ENCODE data around the gene INVS. TPM values are rescaled to one million over a fixed set of nuclear protein-coding genes. Genes with fewer than 3 reads are reported as not detected.

Gene INVS
- total and polyA plus RNA-seq, 2 of the 13 experiments (the other 11 are each of a cell fraction or from before 2014, with no cell fraction given), result 11.3 to 16.3 TPM

DNA sequence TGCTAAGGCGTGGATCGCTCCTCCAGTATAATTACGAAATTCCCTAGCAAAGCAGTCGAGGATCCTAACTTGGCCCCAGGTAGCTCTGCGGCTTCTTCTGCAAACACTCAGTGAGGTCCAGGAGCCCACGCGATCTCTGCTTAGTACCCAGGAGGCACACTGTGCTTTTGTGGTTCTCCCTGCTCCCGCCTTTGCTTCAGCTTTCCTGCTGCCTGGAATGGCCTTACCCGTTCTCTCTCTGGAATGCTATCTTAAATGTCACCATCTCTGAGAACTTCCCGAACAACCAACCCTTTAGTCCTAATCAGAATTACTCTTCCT, 639 bp downstream of the INVS start (continued):
- TF ChIP-seq, protein P1, sequence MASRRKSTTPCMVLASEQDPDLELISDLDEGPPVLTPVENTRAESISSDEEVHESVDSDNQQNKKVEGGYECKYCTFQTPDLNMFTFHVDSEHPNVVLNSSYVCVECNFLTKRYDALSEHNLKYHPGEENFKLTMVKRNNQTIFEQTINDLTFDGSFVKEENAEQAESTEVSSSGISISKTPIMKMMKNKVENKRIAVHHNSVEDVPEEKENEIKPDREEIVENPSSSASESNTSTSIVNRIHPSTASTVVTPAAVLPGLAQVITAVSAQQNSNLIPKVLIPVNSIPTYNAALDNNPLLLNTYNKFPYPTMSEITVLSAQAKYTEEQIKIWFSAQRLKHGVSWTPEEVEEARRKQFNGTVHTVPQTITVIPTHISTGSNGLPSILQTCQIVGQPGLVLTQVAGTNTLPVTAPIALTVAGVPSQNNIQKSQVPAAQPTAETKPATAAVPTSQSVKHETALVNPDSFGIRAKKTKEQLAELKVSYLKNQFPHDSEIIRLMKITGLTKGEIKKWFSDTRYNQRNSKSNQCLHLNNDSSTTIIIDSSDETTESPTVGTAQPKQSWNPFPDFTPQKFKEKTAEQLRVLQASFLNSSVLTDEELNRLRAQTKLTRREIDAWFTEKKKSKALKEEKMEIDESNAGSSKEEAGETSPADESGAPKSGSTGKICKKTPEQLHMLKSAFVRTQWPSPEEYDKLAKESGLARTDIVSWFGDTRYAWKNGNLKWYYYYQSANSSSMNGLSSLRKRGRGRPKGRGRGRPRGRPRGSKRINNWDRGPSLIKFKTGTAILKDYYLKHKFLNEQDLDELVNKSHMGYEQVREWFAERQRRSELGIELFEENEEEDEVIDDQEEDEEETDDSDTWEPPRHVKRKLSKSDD (CRISPR knock-in tag; IDR thresholded peaks at IDR 0.05; ENCODE audit: low read depth), result no peak
- no peak for TF ChIP-seq TCF7L2 (IDR thresholded peaks at IDR 0.05; ENCODE audit: low read depth, low read length)
- 0 out of 4 replicates have a peak, but pooled peaks of 1 of the 2 experiments have one; percentile 0 for TF ChIP-seq POLR2A (IDR thresholded peaks at IDR 0.05; ENCODE audit: insufficient read depth in 1 of 2, low read depth in 2 of 2, low read length in 2 of 2)
- TF ChIP-seq ZNF101 (CRISPR knock-in tag; IDR thresholded peaks at IDR 0.05; ENCODE audit: borderline replicate concordance, low read depth), result no peak
- no peak for TF ChIP-seq TEAD2 (CRISPR knock-in tag; IDR thresholded peaks at IDR 0.05)
- 0 out of 2 replicates have a peak, but pooled peaks have one; percentile 14 for TF ChIP-seq ZNF30 (CRISPR knock-in tag; IDR thresholded peaks at IDR 0.05)
- TF ChIP-seq NCOA5 (CRISPR knock-in tag; IDR thresholded peaks at IDR 0.05), result no peak
- no peak for TF ChIP-seq MAF1 (CRISPR knock-in tag; IDR thresholded peaks at IDR 0.05; ENCODE audit: borderline replicate concordance)
- TF ChIP-seq, protein P2, sequence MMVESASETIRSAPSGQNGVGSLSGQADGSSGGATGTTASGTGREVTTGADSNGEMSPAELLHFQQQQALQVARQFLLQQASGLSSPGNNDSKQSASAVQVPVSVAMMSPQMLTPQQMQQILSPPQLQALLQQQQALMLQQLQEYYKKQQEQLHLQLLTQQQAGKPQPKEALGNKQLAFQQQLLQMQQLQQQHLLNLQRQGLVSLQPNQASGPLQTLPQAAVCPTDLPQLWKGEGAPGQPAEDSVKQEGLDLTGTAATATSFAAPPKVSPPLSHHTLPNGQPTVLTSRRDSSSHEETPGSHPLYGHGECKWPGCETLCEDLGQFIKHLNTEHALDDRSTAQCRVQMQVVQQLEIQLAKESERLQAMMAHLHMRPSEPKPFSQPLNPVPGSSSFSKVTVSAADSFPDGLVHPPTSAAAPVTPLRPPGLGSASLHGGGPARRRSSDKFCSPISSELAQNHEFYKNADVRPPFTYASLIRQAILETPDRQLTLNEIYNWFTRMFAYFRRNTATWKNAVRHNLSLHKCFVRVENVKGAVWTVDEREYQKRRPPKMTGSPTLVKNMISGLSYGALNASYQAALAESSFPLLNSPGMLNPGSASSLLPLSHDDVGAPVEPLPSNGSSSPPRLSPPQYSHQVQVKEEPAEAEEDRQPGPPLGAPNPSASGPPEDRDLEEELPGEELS (CRISPR knock-in tag; IDR thresholded peaks at IDR 0.05), result no peak
- TF ChIP-seq FLYWCH1 (CRISPR knock-in tag; IDR thresholded peaks at IDR 0.05), result no peak
- no peak for TF ChIP-seq ZNF124 (CRISPR knock-in tag; IDR thresholded peaks at IDR 0.05)
- no peak for TF ChIP-seq ZIK1 (CRISPR knock-in tag; IDR thresholded peaks at IDR 0.05; ENCODE audit: borderline replicate concordance, low read depth)
- TF ChIP-seq ZFX (CRISPR knock-in tag; IDR thresholded peaks at IDR 0.05; ENCODE audit: low read depth), result no peak
- no peak for TF ChIP-seq RBFOX2 (IDR thresholded peaks at IDR 0.05; ENCODE audit: low read depth, low read length)
- TF ChIP-seq TOPORS (CRISPR knock-in tag; IDR thresholded peaks at IDR 0.05), result no peak
- TF ChIP-seq ZMYM4 (CRISPR knock-in tag; IDR thresholded peaks at IDR 0.05), result peak; percentile 10; the same call in 1 of the 2 replicates
- TF ChIP-seq, protein P3, sequence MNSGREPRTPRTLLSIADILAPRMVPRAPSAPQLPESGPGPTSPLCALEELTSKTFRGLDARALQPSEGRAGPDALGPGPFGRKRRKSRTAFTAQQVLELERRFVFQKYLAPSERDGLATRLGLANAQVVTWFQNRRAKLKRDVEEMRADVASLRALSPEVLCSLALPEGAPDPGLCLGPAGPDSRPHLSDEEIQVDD (CRISPR knock-in tag; IDR thresholded peaks at IDR 0.05; ENCODE audit: borderline replicate concordance), result no peak
- no peak for TF ChIP-seq JDP2 (CRISPR knock-in tag; IDR thresholded peaks at IDR 0.05; ENCODE audit: borderline replicate concordance)
- no peak for TF ChIP-seq ZNF615 (CRISPR knock-in tag; IDR thresholded peaks at IDR 0.05; ENCODE audit: borderline replicate concordance)
- TF ChIP-seq ZNF496 (CRISPR knock-in tag; IDR thresholded peaks at IDR 0.05; ENCODE audit: insufficient replicate concordance), result no peak
- TF ChIP-seq, protein P4, sequence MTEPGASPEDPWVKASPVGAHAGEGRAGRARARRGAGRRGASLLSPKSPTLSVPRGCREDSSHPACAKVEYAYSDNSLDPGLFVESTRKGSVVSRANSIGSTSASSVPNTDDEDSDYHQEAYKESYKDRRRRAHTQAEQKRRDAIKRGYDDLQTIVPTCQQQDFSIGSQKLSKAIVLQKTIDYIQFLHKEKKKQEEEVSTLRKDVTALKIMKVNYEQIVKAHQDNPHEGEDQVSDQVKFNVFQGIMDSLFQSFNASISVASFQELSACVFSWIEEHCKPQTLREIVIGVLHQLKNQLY (CRISPR knock-in tag; IDR thresholded peaks at IDR 0.05), result no peak
- no peak for TF ChIP-seq CHCHD3 (CRISPR knock-in tag; IDR thresholded peaks at IDR 0.05)
- TF ChIP-seq ZNF335 (CRISPR knock-in tag; IDR thresholded peaks at IDR 0.05), result no peak
- TF ChIP-seq ZNF883 (CRISPR knock-in tag; IDR thresholded peaks at IDR 0.05; ENCODE audit: not compliant biosample characterization), result no peak
- no peak for TF ChIP-seq IKZF4 (CRISPR knock-in tag; IDR thresholded peaks at IDR 0.05; ENCODE audit: borderline replicate concordance, low read depth, not compliant biosample characterization)

Data from HepG2 (cell line).